Tibial nerve (tissue), 3 donors: Measurements from ENCODE around the gene SEMA3F.

Experiments
- POLR2A ChIP-seq, 2 donors: fragments of 450-650 bp; IDR thresholded peaks; one replicate each; pipeline ENCODE4 v1.6.1; 2017; ENCODE audit warnings: antibody characterized with exemption in 2 of 2, mild to moderate bottlenecking in 2 of 2, moderate library complexity in 2 of 2
- TF ChIP-seq, protein P1 (sequence below), 5 experiments: fragments of 200-600 bp in 3 of 5; fragments of 450-650 bp in 2 of 5; sonication (generic) in 3 of 5; IDR thresholded peaks; one replicate each; pipeline ENCODE4 v1.5.1; 2016 to 2019; ENCODE audit warnings: antibody characterized with exemption in 5 of 5, mild to moderate bottlenecking in 3 of 5, moderate library complexity in 2 of 5

GRCh38 chr3:50177346-50177745 lies 22.2 kb downstream of the SEMA3F start:
- TF ChIP-seq, protein P1, sequence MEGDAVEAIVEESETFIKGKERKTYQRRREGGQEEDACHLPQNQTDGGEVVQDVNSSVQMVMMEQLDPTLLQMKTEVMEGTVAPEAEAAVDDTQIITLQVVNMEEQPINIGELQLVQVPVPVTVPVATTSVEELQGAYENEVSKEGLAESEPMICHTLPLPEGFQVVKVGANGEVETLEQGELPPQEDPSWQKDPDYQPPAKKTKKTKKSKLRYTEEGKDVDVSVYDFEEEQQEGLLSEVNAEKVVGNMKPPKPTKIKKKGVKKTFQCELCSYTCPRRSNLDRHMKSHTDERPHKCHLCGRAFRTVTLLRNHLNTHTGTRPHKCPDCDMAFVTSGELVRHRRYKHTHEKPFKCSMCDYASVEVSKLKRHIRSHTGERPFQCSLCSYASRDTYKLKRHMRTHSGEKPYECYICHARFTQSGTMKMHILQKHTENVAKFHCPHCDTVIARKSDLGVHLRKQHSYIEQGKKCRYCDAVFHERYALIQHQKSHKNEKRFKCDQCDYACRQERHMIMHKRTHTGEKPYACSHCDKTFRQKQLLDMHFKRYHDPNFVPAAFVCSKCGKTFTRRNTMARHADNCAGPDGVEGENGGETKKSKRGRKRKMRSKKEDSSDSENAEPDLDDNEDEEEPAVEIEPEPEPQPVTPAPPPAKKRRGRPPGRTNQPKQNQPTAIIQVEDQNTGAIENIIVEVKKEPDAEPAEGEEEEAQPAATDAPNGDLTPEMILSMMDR (IDR thresholded peaks at IDR 0.05), result no peak
- TF ChIP-seq POLR2A (IDR thresholded peaks at IDR 0.05), result no peak
